ENCODE measurements around the gene MKS1.

MKS1 gene

GRCh38 chr17:58192612-58193011 lies 26.4 kb downstream of the MKS1 start, which contains the start of gene EPX:
Gene EPX, plus strand, starts transcription at chr17:58192726. Its CDS starts 121 bp downstream, at chr17:58192847.
- Histone ChIP-seq H3K4me1 (ENCODE audit: low read length) (peaks cover 8% of the 10 kb centered on the region; the same call in 1 of the 2 replicates), H3K27me3 (ENCODE audit: low read depth, low read length) (no peaks in the 10 kb centered on the region), H3K79me2 (ENCODE audit: low read length) (no peaks in the 10 kb centered on the region)

GRCh38 chr17:58191241-58191896 lies 27.7 kb downstream of the MKS1 start:
- Histone ChIP-seq H4K20me1 (ENCODE audit: insufficient read depth, low read length) (no peaks in the 10 kb centered on the region), H3K9ac (ENCODE audit: low read length) (no peak overlapping the region), H3K9me3 (ENCODE audit: insufficient read depth, low read length) (no peaks in the 10 kb centered on the region), H3K4me2 (ENCODE audit: low read length) (no peak overlapping the region), H3K36me3 (replicated peaks; ENCODE audit: low read depth, low read length) (no peaks in the 10 kb centered on the region), H3K27me3 (ENCODE audit: low read depth, low read length) (no peaks in the 10 kb centered on the region), H3K27ac (ENCODE audit: low read length) (no peak overlapping the region), H3K4me3 (ENCODE audit: low read length) (no peak overlapping the region), H3K79me2 (ENCODE audit: low read length) (no peaks in the 10 kb centered on the region), H3K4me1 (ENCODE audit: low read length) (peaks cover 8% of the 10 kb centered on the region; the same call in 1 of the 2 replicates), H2AFZ (ENCODE audit: low read depth, low read length) (no peak overlapping the region)
- TF ChIP-seq EZH2phosphoT487 (IDR thresholded peaks at IDR 0.05; ENCODE audit: low read depth), result no peak
- no peak for TF ChIP-seq CTCF (IDR thresholded peaks at IDR 0.05; ENCODE audit: low read depth, low read length)

More at GRCh38 chr17:58192612-58193011, 26.4 kb downstream of the MKS1 start, which contains the start of gene EPX:
- no peaks in the 10 kb centered on the region for H3K9me3 ChIP-seq (ENCODE audit: insufficient read depth, low read length)
- no peaks in the 10 kb centered on the region for H3K36me3 ChIP-seq (replicated peaks; ENCODE audit: low read depth, low read length)
- no peak within 1 kb of the TSS for H2AFZ ChIP-seq (ENCODE audit: low read depth, low read length)
- H3K27ac ChIP-seq (ENCODE audit: low read length), result no peak within 1 kb of the TSS
- no peak within 1 kb of the TSS for H3K4me2 ChIP-seq (ENCODE audit: low read length)
- H3K9ac ChIP-seq (ENCODE audit: low read length), result no peak within 1 kb of the TSS
- no peak within 1 kb of the TSS for H3K4me3 ChIP-seq (ENCODE audit: low read length)
- TF ChIP-seq CTCF (IDR thresholded peaks at IDR 0.05; ENCODE audit: low read depth, low read length) (no peak), EZH2phosphoT487 (IDR thresholded peaks at IDR 0.05; ENCODE audit: low read depth) (no peak)
- no peaks in the 10 kb centered on the region for H4K20me1 ChIP-seq (ENCODE audit: insufficient read depth, low read length)

GRCh38 chr17:58189436-58190146 lies 29.5 kb downstream of the MKS1 start:
- Histone ChIP-seq H3K4me1 (ENCODE audit: low read length) (peaks cover 8% of the 10 kb centered on the region; the same call in 1 of the 2 replicates), H3K9me3 (ENCODE audit: insufficient read depth, low read length) (no peaks in the 10 kb centered on the region), H3K27ac (ENCODE audit: low read length) (no peak overlapping the region), H4K20me1 (ENCODE audit: insufficient read depth, low read length) (no peaks in the 10 kb centered on the region), H3K9ac (ENCODE audit: low read length) (no peak overlapping the region), H3K4me2 (ENCODE audit: low read length) (no peak overlapping the region), H3K27me3 (ENCODE audit: low read depth, low read length) (no peaks in the 10 kb centered on the region), H3K36me3 (replicated peaks; ENCODE audit: low read depth, low read length) (no peaks in the 10 kb centered on the region), H2AFZ (ENCODE audit: low read depth, low read length) (no peak overlapping the region), H3K4me3 (ENCODE audit: low read length) (no peak overlapping the region), H3K79me2 (ENCODE audit: low read length) (no peaks in the 10 kb centered on the region)
- TF ChIP-seq EZH2phosphoT487 (IDR thresholded peaks at IDR 0.05; ENCODE audit: low read depth), result no peak
- no peak for TF ChIP-seq CTCF (IDR thresholded peaks at IDR 0.05; ENCODE audit: low read depth, low read length)

- Histone ChIP-seq H3K9ac (ENCODE audit: low read length) (no peak overlapping the region), H4K20me1 (ENCODE audit: insufficient read depth, low read length) (no peaks in the 10 kb centered on the region), H3K27ac (ENCODE audit: low read length) (no peak overlapping the region), H3K36me3 (replicated peaks; ENCODE audit: low read depth, low read length) (no peaks in the 10 kb centered on the region), H2AFZ (ENCODE audit: low read depth, low read length) (no peak overlapping the region), H3K4me2 (ENCODE audit: low read length) (no peak overlapping the region), H3K27me3 (ENCODE audit: low read depth, low read length) (no peaks in the 10 kb centered on the region), H3K9me3 (ENCODE audit: insufficient read depth, low read length) (no peaks in the 10 kb centered on the region), H3K79me2 (ENCODE audit: low read length) (no peaks in the 10 kb centered on the region), H3K4me3 (ENCODE audit: low read length) (no peak overlapping the region), H3K4me1 (ENCODE audit: low read length) (peaks cover 6% of the 10 kb centered on the region; the same call in 1 of the 2 replicates)
- TF ChIP-seq EZH2phosphoT487 (IDR thresholded peaks at IDR 0.05; ENCODE audit: low read depth) (no peak), CTCF (IDR thresholded peaks at IDR 0.05; ENCODE audit: low read depth, low read length) (no peak)
Measured at GRCh38 chr17:58187675-58188074, 31.4 kb downstream of the MKS1 start.
